Measurements from ENCODE around the gene MEIS3.

DNA sequence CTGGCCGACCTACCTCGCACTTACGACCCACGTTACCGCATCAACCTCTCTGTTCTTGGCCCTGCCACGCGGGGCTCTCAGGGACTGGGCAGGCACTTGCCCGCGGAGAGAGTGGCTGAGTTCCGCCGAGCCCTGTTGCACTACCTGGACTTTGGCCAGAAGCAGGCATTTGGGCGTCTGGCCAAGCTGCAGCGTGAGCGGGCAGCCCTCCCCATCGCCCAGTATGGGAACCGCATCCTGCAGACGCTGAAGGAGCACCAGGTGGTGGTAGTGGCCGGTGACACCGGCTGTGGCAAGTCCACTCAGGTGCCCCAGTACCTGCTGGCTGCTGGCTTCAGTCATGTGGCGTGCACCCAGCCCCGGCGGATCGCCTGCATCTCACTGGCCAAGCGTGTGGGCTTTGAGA lies 66.0 kb downstream of the MEIS3 start:
- TF ChIP-seq, protein P1, sequence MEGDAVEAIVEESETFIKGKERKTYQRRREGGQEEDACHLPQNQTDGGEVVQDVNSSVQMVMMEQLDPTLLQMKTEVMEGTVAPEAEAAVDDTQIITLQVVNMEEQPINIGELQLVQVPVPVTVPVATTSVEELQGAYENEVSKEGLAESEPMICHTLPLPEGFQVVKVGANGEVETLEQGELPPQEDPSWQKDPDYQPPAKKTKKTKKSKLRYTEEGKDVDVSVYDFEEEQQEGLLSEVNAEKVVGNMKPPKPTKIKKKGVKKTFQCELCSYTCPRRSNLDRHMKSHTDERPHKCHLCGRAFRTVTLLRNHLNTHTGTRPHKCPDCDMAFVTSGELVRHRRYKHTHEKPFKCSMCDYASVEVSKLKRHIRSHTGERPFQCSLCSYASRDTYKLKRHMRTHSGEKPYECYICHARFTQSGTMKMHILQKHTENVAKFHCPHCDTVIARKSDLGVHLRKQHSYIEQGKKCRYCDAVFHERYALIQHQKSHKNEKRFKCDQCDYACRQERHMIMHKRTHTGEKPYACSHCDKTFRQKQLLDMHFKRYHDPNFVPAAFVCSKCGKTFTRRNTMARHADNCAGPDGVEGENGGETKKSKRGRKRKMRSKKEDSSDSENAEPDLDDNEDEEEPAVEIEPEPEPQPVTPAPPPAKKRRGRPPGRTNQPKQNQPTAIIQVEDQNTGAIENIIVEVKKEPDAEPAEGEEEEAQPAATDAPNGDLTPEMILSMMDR (IDR thresholded peaks at IDR 0.05), result peak in 1 of 6 experiments; percentile 26
- TF ChIP-seq POLR2A (IDR thresholded peaks at IDR 0.05), result no peak
